LNCAP (cell line): ENCODE data around the gene OTC.

Experiments
- TF ChIP-seq, protein P1 (sequence below): fragments of 450-650 bp; IDR thresholded peaks from 2 replicates; pipeline ENCODE4 v1.5.1; 2017; ENCODE audit warnings: mild to moderate bottlenecking

The OTC gene

DNA sequence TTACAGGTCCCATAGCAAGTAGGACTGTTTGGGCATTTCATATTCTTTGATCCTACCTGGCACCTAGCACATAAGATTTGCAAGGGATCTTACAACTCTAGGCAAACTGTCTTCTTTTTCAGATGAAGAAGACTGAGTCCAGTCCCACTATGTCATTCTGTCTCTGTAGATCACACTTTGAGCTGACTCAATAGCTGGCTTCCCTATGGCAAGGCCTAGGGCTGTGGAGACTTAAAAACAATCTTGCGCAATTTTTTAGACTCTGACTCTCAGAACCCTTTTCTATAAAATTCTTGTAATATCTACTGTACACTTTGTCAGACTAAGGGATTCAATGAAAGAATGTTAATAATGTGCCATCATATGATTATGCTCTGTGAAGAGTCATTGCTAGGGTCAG is 26.7 kb downstream of the OTC start:
- TF ChIP-seq, protein P1, sequence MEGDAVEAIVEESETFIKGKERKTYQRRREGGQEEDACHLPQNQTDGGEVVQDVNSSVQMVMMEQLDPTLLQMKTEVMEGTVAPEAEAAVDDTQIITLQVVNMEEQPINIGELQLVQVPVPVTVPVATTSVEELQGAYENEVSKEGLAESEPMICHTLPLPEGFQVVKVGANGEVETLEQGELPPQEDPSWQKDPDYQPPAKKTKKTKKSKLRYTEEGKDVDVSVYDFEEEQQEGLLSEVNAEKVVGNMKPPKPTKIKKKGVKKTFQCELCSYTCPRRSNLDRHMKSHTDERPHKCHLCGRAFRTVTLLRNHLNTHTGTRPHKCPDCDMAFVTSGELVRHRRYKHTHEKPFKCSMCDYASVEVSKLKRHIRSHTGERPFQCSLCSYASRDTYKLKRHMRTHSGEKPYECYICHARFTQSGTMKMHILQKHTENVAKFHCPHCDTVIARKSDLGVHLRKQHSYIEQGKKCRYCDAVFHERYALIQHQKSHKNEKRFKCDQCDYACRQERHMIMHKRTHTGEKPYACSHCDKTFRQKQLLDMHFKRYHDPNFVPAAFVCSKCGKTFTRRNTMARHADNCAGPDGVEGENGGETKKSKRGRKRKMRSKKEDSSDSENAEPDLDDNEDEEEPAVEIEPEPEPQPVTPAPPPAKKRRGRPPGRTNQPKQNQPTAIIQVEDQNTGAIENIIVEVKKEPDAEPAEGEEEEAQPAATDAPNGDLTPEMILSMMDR, result no peak

DNA sequence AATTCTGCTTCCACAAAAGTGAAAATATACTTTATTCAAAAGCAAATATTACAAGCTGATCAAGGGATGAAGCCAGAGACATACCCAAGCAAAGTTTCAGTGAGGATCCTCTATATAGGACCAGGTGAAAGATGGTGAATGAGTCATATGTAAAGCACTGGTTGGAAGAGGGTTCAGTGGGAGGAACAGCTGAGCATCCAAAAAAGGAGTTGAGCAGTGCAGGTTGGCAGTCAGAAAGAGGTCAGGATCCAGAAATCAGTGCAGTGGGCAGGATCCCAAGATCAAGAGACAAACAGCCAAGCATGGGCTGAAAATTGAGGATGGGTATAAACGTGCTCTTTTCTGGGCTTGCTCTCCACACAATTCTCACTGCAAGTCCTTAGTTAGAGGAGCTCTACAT is 30.3 kb downstream of the OTC start:
- TF ChIP-seq, protein P1, result no peak

DNA sequence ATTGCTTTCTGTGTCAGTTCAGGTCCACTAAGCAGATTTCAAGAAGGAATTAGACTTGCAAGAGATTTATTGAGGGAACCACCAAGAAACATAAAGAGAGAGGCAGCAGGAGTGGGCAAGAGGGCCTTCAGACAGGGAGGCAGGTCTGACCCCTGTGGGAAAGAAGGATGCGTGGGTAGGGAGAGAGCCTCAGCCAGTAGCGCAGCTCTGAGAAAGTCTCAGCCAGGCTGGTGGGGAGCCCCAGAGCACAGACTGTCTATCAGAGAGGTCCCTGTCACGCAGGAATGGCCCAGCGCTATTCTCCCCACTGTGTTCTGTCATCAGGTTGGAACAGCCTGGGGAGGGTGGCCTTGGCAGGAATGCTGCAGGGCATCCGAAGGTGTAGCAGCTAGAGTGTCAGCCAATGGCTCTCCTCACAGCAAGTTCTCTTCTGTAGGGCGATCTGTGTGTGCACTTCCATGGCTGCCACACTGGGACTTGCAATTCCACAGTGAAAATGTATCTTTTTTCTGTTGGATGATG is 48.0 kb downstream of the OTC start:
- TF ChIP-seq, protein P1, result no peak

DNA sequence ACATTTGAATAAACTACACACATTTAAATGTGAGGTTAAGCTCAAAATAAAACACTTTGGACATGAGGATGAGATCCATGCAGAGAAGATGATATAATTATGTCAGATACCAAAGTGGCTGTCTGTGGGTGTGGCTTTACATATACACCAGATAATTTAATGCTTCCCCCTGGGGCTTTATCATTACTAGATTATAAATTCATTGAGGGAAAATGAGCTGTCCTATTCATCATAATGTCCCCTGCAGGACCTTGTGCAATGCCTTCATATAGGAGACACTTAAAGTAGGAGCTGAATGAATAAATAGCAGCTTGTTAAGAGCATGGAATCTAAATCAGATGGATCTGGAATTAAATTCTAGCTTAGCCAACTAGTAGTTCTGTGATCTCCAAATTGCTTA is 49.7 kb downstream of the OTC start:
- TF ChIP-seq, protein P1, result no peak

DNA sequence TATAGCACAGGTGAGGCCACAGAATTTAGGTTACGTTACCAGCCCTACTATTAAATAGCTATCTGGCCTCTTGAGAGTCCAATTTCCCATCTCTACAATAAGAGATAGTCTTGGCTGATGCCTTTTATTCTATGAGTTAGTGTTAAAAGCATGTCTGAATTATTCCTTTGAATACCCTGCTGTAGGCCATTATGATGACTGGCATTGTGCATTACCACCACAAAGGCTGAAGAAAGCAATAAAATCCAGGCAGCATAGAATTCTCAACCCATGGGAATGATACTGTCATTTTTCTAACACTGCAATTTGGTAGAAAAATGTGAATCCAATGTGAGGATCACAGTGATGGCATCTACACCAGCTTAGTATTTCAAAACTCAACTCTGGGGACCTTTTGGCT is 51.4 kb downstream of the OTC start:
- TF ChIP-seq, protein P1, result no peak

DNA sequence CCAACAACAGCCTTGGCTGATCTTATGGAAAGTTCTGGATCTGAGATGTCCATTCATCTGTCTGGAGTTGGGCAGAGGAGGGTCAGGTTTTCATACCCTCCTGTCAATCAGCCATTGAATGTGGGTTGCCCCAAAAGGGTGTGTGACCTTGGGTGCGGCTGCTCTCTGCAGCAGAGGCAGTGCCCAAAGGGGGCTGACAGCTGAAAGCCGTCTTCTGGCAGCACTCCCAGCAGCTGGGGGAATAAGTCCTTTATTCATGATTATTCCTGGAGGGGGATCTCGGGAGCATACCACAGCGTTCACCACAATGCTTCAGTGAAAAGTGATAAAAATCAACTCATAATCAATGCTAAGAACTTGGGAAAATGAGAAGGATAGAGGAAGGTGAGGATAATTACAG is 54.7 kb downstream of the OTC start:
- TF ChIP-seq, protein P1, result no peak

DNA sequence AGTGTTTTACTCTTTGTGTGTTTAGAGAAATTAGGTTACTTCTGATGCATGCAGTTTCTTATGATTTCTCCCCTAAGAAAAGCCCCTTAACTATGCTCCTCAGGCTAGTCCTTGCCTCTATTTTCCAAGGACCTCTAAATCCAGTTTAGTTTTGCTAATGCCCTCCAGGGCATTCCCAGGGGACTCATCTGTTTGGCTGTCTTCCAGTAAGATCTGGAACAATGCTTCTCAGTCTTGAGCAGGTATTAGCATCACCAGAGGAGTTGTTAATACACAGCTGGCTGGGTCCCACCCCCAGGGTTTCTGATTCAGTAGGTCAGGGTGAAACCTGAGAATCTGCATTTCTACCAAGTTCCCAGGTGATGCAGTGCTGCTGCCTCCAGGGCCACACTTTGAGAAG is 56.9 kb downstream of the OTC start:
- TF ChIP-seq, protein P1, result no peak

DNA sequence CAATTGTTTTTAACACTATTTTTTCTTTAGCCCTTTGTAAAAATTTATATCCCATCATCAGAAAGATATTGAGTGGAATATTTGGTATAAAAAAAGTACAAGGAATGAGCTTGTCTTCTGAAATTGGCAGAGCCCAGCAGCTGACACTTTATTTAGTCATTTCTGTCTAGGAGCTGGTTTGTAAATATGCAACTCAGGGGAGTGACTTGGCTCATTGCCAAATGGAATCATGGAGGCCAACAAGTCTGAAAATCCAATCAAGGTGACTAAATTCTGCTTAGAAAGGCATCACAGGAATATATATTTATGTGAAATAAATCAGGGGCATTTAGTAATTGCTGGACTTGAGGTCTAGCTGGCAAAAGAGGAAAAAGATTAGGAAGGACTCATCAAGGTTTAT is 74.4 kb downstream of the OTC start:
- TF ChIP-seq, protein P1, result no peak
